GM13977 (cell line): ENCODE results near the gene IFNLR1.

Experiments
- DNase-seq: peaks from one replicate; pipeline ENCODE4 v3.0.0; 2012; ENCODE audit warnings: low spot score
- CTCF ChIP-seq: IDR thresholded peaks from 2 replicates; pipeline ENCODE4 v1.5.1; 2012; ENCODE audit warnings: mild to moderate bottlenecking, control low read depth; ENCODE audit not compliant: insufficient read depth; ENCODE audit errors: extremely low read depth, missing control alignments
- in situ Hi-C: fragments of 300-500 bp; cut with MboI; formaldehyde crosslinking; loops from one replicate; pipeline ENCODE4 v1.12.0; 2022; ENCODE audit warnings: low sequenced_read_pairs, low pct_unique_long_range_greater_than_20kb, mixed read lengths, inconsistent platforms; ENCODE audit not compliant: unreplicated experiment

Gene IFNLR1

GRCh38 chr1:24206083-24206464 lies 19.0 kb upstream of the IFNLR1 start:
- no peak for TF ChIP-seq CTCF
- DNase-seq = no peak
- in situ Hi-C loops = loop anchor here (25.0 kb wide), 1 partner anchor 381 kb away; no protein-coding TSS in a partner anchor

GRCh38 chr1:24205345-24206082 lies 18.4 kb upstream of the IFNLR1 start:
- in situ Hi-C loops = loop anchor here (25.0 kb wide), 1 partner anchor 382 kb away; no protein-coding TSS in a partner anchor
- DNase-seq = no peak

GRCh38 chr1:24204116-24204515 lies 17.0 kb upstream of the IFNLR1 start:
- DNase-seq = no peak
- in situ Hi-C loops = loop anchor here (5.0 to 25.0 kb wide), 2 partner anchors 188 to 383 kb away; no protein-coding TSS in a partner anchor

More at GRCh38 chr1:24205345-24206082, 18.4 kb upstream of the IFNLR1 start:
- TF ChIP-seq CTCF = no peak

GRCh38 chr1:24203404-24203803 lies 16.3 kb upstream of the IFNLR1 start:
- in situ Hi-C loops = loop anchor here (5.0 to 25.0 kb wide), 2 partner anchors 189 to 384 kb away; no protein-coding TSS in a partner anchor

More at GRCh38 chr1:24204116-24204515, 17.0 kb upstream of the IFNLR1 start:
- TF ChIP-seq CTCF = no peak

GRCh38 chr1:24202987-24203386 lies 15.9 kb upstream of the IFNLR1 start:
- TF ChIP-seq CTCF = no peak
- DNase-seq = no peak
- in situ Hi-C loops = loop anchor here (5.0 to 25.0 kb wide), 2 partner anchors 189 to 384 kb away; no protein-coding TSS in a partner anchor

More at GRCh38 chr1:24203404-24203803, 16.3 kb upstream of the IFNLR1 start:
- DNase-seq = peak; percentile 60
- no peak for TF ChIP-seq CTCF

- no peak for TF ChIP-seq CTCF
- in situ Hi-C loops = loop anchor here (5.0 to 25.0 kb wide), 2 partner anchors 190 to 385 kb away; no protein-coding TSS in a partner anchor
- DNase-seq = no peak
Observed at GRCh38 chr1:24202556-24202955, 15.5 kb upstream of the IFNLR1 start.
